HG02943 (cell line): ENCODE measurements around the gene DUS1L.
"Not testable (repeated sequence)": the region's sequence is repeated elsewhere in the genome, so short reads cannot be mapped to it uniquely, and the experiment has no call there.

ENCODE experiments used
- ATAC-seq: cut with Tn5 transposase; IDR thresholded peaks from one replicate; pipeline ENCODE4 v1.9.1; 2021; ENCODE audit warnings: mild to moderate bottlenecking, low read depth, moderate library complexity; ENCODE audit not compliant: unreplicated experiment

Gene DUS1L

GRCh38 chr17:82046903-82047302 is 18.7 kb downstream of the DUS1L start:
- no peak for ATAC-seq

- ATAC-seq, result no peak
Measured at GRCh38 chr17:82045936-82046484, 19.6 kb downstream of the DUS1L start.

GRCh38 chr17:82043507-82043906 is 22.1 kb downstream of the DUS1L start:
- ATAC-seq, result no peak

GRCh38 chr17:82042649-82043048 is 23.0 kb downstream of the DUS1L start:
- no peak for ATAC-seq

GRCh38 chr17:82041144-82041814 is 24.3 kb downstream of the DUS1L start:
- no peak for ATAC-seq

- no peak for ATAC-seq
Measured at GRCh38 chr17:82039695-82040299, 25.8 kb downstream of the DUS1L start.

- not testable (repeated sequence) for ATAC-seq
Measured at GRCh38 chr17:82038796-82039409, 26.7 kb downstream of the DUS1L start.

GRCh38 chr17:82037889-82038195 is 27.8 kb downstream of the DUS1L start:
- ATAC-seq, result no peak

GRCh38 chr17:82037092-82037888 is 28.3 kb downstream of the DUS1L start, which contains the start of gene DCXR:
TSS of gene DCXR (minus strand) at chr17:82037697. CDS start at chr17:82037682, 15 bp downstream.
- ATAC-seq, result peak; percentile 81

- no peak for ATAC-seq
Measured at GRCh38 chr17:82036634-82037091, 28.9 kb downstream of the DUS1L start.

- ATAC-seq, result no peak
Measured at GRCh38 chr17:82035956-82036633, 29.5 kb downstream of the DUS1L start.

- ATAC-seq, result no peak
Measured at GRCh38 chr17:82035488-82035887, 30.1 kb downstream of the DUS1L start.

- ATAC-seq, result no peak
Measured at GRCh38 chr17:82034371-82035011, 31.1 kb downstream of the DUS1L start.

GRCh38 chr17:82033359-82034085 is 32.1 kb downstream of the DUS1L start:
- ATAC-seq, result no peak

GRCh38 chr17:82031885-82032627 is 33.5 kb downstream of the DUS1L start:
- no peak for ATAC-seq

GRCh38 chr17:82031303-82031884 is 34.2 kb downstream of the DUS1L start, which contains the start of gene RAC3:
TSS of gene RAC3 (plus strand) at chr17:82031678. CDS start at chr17:82031762, 84 bp downstream.
- ATAC-seq, result no peak

- no peak for ATAC-seq
Measured at GRCh38 chr17:82030470-82031302, 34.9 kb downstream of the DUS1L start.
